ENCODE data around the gene PRCD.
A peak's percentile ranks its signal among the peaks of the same experiment; 100 is the strongest.

DNA sequence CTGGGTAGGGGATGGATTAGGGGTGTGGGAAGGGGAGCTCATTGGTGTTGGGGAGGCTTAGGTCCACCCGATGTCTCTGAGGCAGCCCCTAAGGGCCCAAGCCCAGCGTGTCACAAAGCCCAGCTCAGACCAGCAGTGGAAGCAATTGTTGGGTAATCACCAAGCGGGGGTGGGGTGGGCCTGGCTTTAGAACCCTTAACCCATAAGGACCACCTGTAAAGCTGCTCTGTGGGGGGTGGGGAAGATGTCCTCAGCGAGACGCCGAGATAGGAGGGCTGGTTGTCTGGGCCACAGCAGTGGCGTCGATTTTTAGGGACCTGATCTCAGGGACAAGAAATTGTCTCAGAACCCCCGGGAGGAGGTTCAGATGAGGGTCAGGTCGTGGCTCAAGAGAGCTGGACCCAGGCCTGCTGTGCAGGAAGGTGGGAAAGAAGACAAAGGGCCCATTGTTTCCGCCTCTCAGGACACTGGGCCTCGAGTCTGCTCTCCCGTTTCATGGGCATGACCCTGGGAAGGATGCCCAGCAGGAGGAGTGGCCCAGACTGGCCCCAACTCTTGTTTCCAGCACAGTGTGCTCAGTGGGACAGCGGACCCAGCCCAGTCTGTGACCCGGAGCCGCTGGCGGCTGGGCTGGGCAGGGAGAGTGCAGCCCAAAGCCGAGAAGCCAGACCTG is 29.9 kb downstream of the PRCD start:
- peak in 2 of 3 donors; percentile 42 to 50 for TF ChIP-seq POLR2A (IDR thresholded peaks at IDR 0.05)
- TF ChIP-seq, protein P1, sequence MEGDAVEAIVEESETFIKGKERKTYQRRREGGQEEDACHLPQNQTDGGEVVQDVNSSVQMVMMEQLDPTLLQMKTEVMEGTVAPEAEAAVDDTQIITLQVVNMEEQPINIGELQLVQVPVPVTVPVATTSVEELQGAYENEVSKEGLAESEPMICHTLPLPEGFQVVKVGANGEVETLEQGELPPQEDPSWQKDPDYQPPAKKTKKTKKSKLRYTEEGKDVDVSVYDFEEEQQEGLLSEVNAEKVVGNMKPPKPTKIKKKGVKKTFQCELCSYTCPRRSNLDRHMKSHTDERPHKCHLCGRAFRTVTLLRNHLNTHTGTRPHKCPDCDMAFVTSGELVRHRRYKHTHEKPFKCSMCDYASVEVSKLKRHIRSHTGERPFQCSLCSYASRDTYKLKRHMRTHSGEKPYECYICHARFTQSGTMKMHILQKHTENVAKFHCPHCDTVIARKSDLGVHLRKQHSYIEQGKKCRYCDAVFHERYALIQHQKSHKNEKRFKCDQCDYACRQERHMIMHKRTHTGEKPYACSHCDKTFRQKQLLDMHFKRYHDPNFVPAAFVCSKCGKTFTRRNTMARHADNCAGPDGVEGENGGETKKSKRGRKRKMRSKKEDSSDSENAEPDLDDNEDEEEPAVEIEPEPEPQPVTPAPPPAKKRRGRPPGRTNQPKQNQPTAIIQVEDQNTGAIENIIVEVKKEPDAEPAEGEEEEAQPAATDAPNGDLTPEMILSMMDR (IDR thresholded peaks at IDR 0.05), result peak in 1 of 7 experiments; percentile 3
